IMR-90 (cell line): ENCODE results near the gene LTA. TPM values are rescaled to one million over a fixed set of nuclear protein-coding genes. Genes with fewer than 3 reads are reported as not detected.

Experiments used
- ATAC-seq: fragments of 200-7000 bp; cut with Tn5 transposase; 2 replicates; pipeline ENCODE4 v1.9.1; 2020; ENCODE audit warnings: low read depth, mild to moderate bottlenecking, moderate library complexity
- BruUV-seq: library from RNA; stranded (reverse); fragments of 400-500 nt; replicated peaks from 2 replicates; lab custom pipeline; 2021; lab: Mats Ljungman, UMichigan
- CTCF ChIA-PET: fragments of 300-600 bp; formaldehyde crosslinking; extraction: SDS; loops from one replicate; lab custom pipeline; 2021; ENCODE audit warnings: antibody characterized with exemption; lab: Yijun Ruan, JAX
- POLR2A ChIA-PET: fragments of 300-600 bp; sonication (Branson Sonifier 250); formaldehyde crosslinking; loops from one replicate; lab custom pipeline; 2022; ENCODE audit warnings: antibody characterized with exemption; ENCODE audit not compliant: unreplicated experiment; lab: Charles Lee
- DNase-seq: peaks from one replicate; pipeline ENCODE4 v3.0.0; 2013
- H2AFZ ChIP-seq: replicated peaks from 2 replicates; pipeline ENCODE3; 2013; ENCODE audit warnings: low read length, mild to moderate bottlenecking; ENCODE audit not compliant: poor library complexity
- H2AK5ac ChIP-seq: 2 replicates; pipeline ENCODE4 v1.6.1; 2013; ENCODE audit warnings: low read depth, low read length, inconsistent platforms
- H2AK9ac ChIP-seq: replicated peaks from 2 replicates; pipeline ENCODE3; 2013; ENCODE audit warnings: mild to moderate bottlenecking, low read depth, low read length, moderate library complexity; ENCODE audit not compliant: poor library complexity
- H2BK120ac ChIP-seq: 2 replicates; pipeline ENCODE4 v1.6.1; 2013; ENCODE audit warnings: low read depth, low read length, inconsistent platforms
- H2BK15ac ChIP-seq: 3 replicates; pipeline ENCODE4 v1.6.1; 2013; ENCODE audit warnings: low read depth, low read length, inconsistent platforms
- H2BK20ac ChIP-seq: 2 replicates; pipeline ENCODE4 v1.6.1; 2013; ENCODE audit warnings: low read depth, mild to moderate bottlenecking, inconsistent platforms, low read length, moderate library complexity
- H2BK5ac ChIP-seq: 2 replicates; pipeline ENCODE4 v1.6.1; 2013; ENCODE audit warnings: mild to moderate bottlenecking, low read depth, low read length, inconsistent platforms; ENCODE audit not compliant: poor library complexity, severe bottlenecking
- H3K14ac ChIP-seq: replicated peaks from 2 replicates; pipeline ENCODE4 v1.6.1; 2013; ENCODE audit warnings: low read depth, low read length, inconsistent platforms
- H3K18ac ChIP-seq: 2 replicates; pipeline ENCODE4 v1.6.1; 2013; ENCODE audit warnings: low read depth, low read length, control low read depth
- H3K23ac ChIP-seq: 2 replicates; pipeline ENCODE4 v1.6.1; 2013; ENCODE audit warnings: low read depth, low read length, inconsistent platforms
- H3K27ac ChIP-seq: 2 replicates; pipeline ENCODE4 v1.5.1; 2013; ENCODE audit warnings: mild to moderate bottlenecking, control low read depth, low read length; ENCODE audit not compliant: insufficient read depth
- H3K27me3 ChIP-seq: 2 replicates; pipeline ENCODE4 v1.6.1; 2013; ENCODE audit warnings: low read length; ENCODE audit not compliant: control insufficient read depth, insufficient read depth
- H3K36me3 ChIP-seq: 2 replicates; pipeline ENCODE4 v1.6.1; 2013; ENCODE audit warnings: low read length, mixed read lengths; ENCODE audit not compliant: control insufficient read depth, insufficient read depth
- H3K4ac ChIP-seq: 2 replicates; pipeline ENCODE4 v1.6.1; 2013; ENCODE audit warnings: low read depth, low read length, inconsistent platforms
- H3K4me1 ChIP-seq: 2 replicates; pipeline ENCODE4 v1.6.1; 2013; ENCODE audit warnings: low read length, mixed read lengths; ENCODE audit not compliant: control insufficient read depth, insufficient read depth
- H3K4me2 ChIP-seq: 2 replicates; pipeline ENCODE4 v1.6.1; 2013; ENCODE audit warnings: low read depth, mild to moderate bottlenecking, control low read depth, low read length, moderate library complexity
- H3K4me3 ChIP-seq: 2 replicates; pipeline ENCODE4 v1.5.1; 2013; ENCODE audit warnings: low read depth, mild to moderate bottlenecking, control low read depth, low read length, moderate library complexity; ENCODE audit not compliant: insufficient read depth
- H3K56ac ChIP-seq: 2 replicates; pipeline ENCODE4 v1.6.1; 2013; ENCODE audit warnings: low read length, inconsistent platforms; ENCODE audit not compliant: insufficient read depth; ENCODE audit errors: extremely low read depth
- H3K79me1 ChIP-seq, 2 experiments: 2 replicates each; pipeline ENCODE4 v1.6.1; 2013; ENCODE audit warnings: low read length in 2 of 2, inconsistent platforms in 1 of 2, low read depth in 1 of 2
- H3K9ac ChIP-seq: 2 replicates; pipeline ENCODE4 v1.6.1; 2013; ENCODE audit warnings: low read depth, low read length, control low read depth
- H3K9me1 ChIP-seq: 2 replicates; pipeline ENCODE4 v1.6.1; 2013; ENCODE audit warnings: low read length, inconsistent platforms; ENCODE audit not compliant: insufficient read depth
- H3K9me3 ChIP-seq: 2 replicates; pipeline ENCODE4 v1.6.1; 2013; ENCODE audit warnings: low read length; ENCODE audit not compliant: control insufficient read depth, insufficient read depth
- H4K20me1 ChIP-seq: 2 replicates; pipeline ENCODE4 v1.6.1; 2013; ENCODE audit warnings: low read length, inconsistent platforms; ENCODE audit not compliant: insufficient read depth
- H4K5ac ChIP-seq: 2 replicates; pipeline ENCODE4 v1.6.1; 2013; ENCODE audit warnings: mild to moderate bottlenecking, low read depth, low read length, control low read depth
- H4K8ac ChIP-seq, 2 experiments: 2 replicates each; pipeline ENCODE4 v1.6.1; 2013; ENCODE audit warnings: low read depth in 2 of 2, low read length in 2 of 2, control low read depth in 1 of 2, inconsistent platforms in 1 of 2
- H4K91ac ChIP-seq: 2 replicates; pipeline ENCODE4 v1.6.1; 2013; ENCODE audit warnings: low read depth, low read length, inconsistent platforms; ENCODE audit not compliant: insufficient read depth
- CHD1 ChIP-seq: IDR thresholded peaks from 2 replicates; pipeline ENCODE4 v1.6.1; 2012; ENCODE audit warnings: low read depth, low read length, improper control_type of control experiment
- CTCF ChIP-seq: conservative IDR thresholded peaks from 2 replicates; pipeline ENCODE4 v1.5.1; 2012; ENCODE audit warnings: mild to moderate bottlenecking, low read depth, low read length, improper control_type of control experiment
- FOS ChIP-seq: fragments of 150-350 bp; IDR thresholded peaks from 2 replicates; pipeline ENCODE4 v1.6.1; 2016; ENCODE audit warnings: low read depth, low read length
- MAZ ChIP-seq: IDR thresholded peaks from 2 replicates; pipeline ENCODE4 v1.6.1; 2012; ENCODE audit warnings: low read depth, mild to moderate bottlenecking, low read length, improper control_type of control experiment, moderate library complexity, borderline replicate concordance
- NFE2L2 ChIP-seq: fragments of 150-350 bp; IDR thresholded peaks from 2 replicates; pipeline ENCODE4 v1.6.1; 2016; ENCODE audit warnings: low read depth, mild to moderate bottlenecking, low read length
- RAD21 ChIP-seq: IDR thresholded peaks from 2 replicates; pipeline ENCODE4 v1.6.1; 2012; ENCODE audit warnings: low read length, improper control_type of control experiment
- RCOR1 ChIP-seq: IDR thresholded peaks from 2 replicates; pipeline ENCODE4 v1.6.1; 2012; ENCODE audit warnings: mild to moderate bottlenecking, low read length, improper control_type of control experiment; ENCODE audit not compliant: insufficient replicate concordance
- USF2 ChIP-seq: fragments of 150-350 bp; IDR thresholded peaks from 2 replicates; pipeline ENCODE4 v1.6.1; 2017; ENCODE audit warnings: mild to moderate bottlenecking, antibody characterized with exemption, low read length, low read depth
- WGBS, 2 experiments: methylation state at CpG; one replicate each; pipeline versions ENCODE4 v1.1.5 to v1.1.7; 2013; ENCODE audit warnings: missing lambda C conversion rate in 2 of 2; ENCODE audit not compliant: insufficient read length in 1 of 2; ENCODE audit errors: extremely low coverage in 2 of 2; 5-methylcytosine and 5-hydroxymethylcytosine counted together
- dilution Hi-C: fragments of 300-500 bp; cut with HindIII; formaldehyde crosslinking; loops from one replicate; pipeline ENCODE4 v1.14.3; 2018; ENCODE audit warnings: low sequenced_read_pairs; ENCODE audit not compliant: unreplicated experiment
- in situ Hi-C: fragments of 300-500 bp; cut with MboI; formaldehyde crosslinking; loops from 3 replicates; pipeline ENCODE4 v1.14.3; 2019; ENCODE audit warnings: low sequenced_read_pairs, inconsistent platforms, mixed read lengths
- intact Hi-C: fragments of 100-400 bp; cut with micrococcal nuclease; formaldehyde crosslinking; loops from 2 replicates; pipeline ENCODE4 v1.10.0; 2022
- polyA plus RNA-seq, 3 experiments: library from polyadenylated mRNA; depleted of rRNA; stranded (reverse); fragments of >200 nt; gene quantifications; 2 replicates each; pipeline ENCODE4 v1.2.3, GENCODE V29; 2012; ENCODE audit warnings: low replicate concordance in 1 of 3
- total RNA-seq: library from RNA; depleted of rRNA; stranded (reverse); fragments of >200 nt; gene quantifications from 2 replicates; pipeline ENCODE4 v1.2.3, GENCODE V29; 2012

Gene LTA
- total and polyA plus RNA-seq, 2 of the 4 experiments (the other 2 are of a cell fraction): not detected

- BruUV-seq: no TSS peak
- Histone ChIP-seq H3K27me3 (no peaks in the 10 kb centered on the region), H3K23ac (no peak overlapping the region), H2AK9ac (no peak overlapping the region), H3K4me1 (no peaks in the 10 kb centered on the region), H3K4me2 (no peak overlapping the region), H3K4ac (no peak overlapping the region), H3K56ac (no peak overlapping the region), H4K8ac (no peak overlapping the region), H4K91ac (no peak overlapping the region), H2AFZ (no peak overlapping the region), H2BK15ac (no peak overlapping the region), H3K14ac (no peak overlapping the region), H3K9me1 (0 out of 2 replicates have a peak, but pooled peaks cover 5% of the 10 kb centered on the region), H2AK5ac (no peak overlapping the region), H3K9me3 (no peaks in the 10 kb centered on the region), H3K79me1 (peaks cover 36 to 67% of the 10 kb centered on the region in 2 experiments), H2BK20ac (no peak overlapping the region), H4K20me1 (peaks cover 86% of the 10 kb centered on the region), H3K27ac (no peak overlapping the region), H3K9ac (no peak overlapping the region), H3K36me3 (peaks cover 76% of the 10 kb centered on the region), H2BK5ac (no peak overlapping the region), H2BK120ac (no peak overlapping the region), H4K5ac (no peak overlapping the region), H3K18ac (no peak overlapping the region), H3K4me3 (no peak overlapping the region)
- no peak for ATAC-seq
- DNase-seq: no peak
- TF ChIP-seq RAD21: no peak
- TF ChIP-seq CTCF: no peak
- TF ChIP-seq FOS: no peak
- no peak for TF ChIP-seq RCOR1
- no peak for TF ChIP-seq MAZ
- TF ChIP-seq USF2: no peak
- TF ChIP-seq CHD1: no peak
- TF ChIP-seq NFE2L2: no peak
- dilution Hi-C loops (no loop called here), intact Hi-C loops (no loop called here), in situ Hi-C loops (no loop called here)
- WGBS, 2 experiments: 60% methylated on average over 1 of the region's 9 CpGs; no CpG with 5 or more reads in 1 of the 2 experiments
- ChIA-PET POLR2A (no interaction called here), CTCF (interaction anchor here (0.6 to 0.9 kb wide), 2 partner anchors 8 to 64 kb away, joined by 3 to 4 read pairs; partner anchors contain the start of gene DDX39B)
Observed at GRCh38 chr6:31532644-31533454, 39.2 kb upstream of the LTA start.
